Hindlimb muscle (tissue), 1 donor: Measurements from ENCODE around the gene SIPA1L3. TPM values are rescaled to one million over a fixed set of nuclear protein-coding genes. Genes with fewer than 3 reads are reported as not detected.
A peak's percentile ranks its signal among the peaks of the same experiment; 100 is the strongest.
"Not testable (repeated sequence)": the region's sequence is repeated elsewhere in the genome, so short reads cannot be mapped to it uniquely, and the experiment has no call there.

Experiments
- DNase-seq: peaks from one replicate; pipeline ENCODE4 v3.0.0-alpha.2; 2013
- polyA plus RNA-seq: library from polyadenylated mRNA; unstranded; fragments of 120-200 nt; gene quantifications from one replicate; pipeline ENCODE4 v1.2.1, GENCODE V29; 2013; ENCODE audit not compliant: insufficient read length

Gene SIPA1L3
- polyA plus RNA-seq, 1 donor = 8.8 TPM

DNA sequence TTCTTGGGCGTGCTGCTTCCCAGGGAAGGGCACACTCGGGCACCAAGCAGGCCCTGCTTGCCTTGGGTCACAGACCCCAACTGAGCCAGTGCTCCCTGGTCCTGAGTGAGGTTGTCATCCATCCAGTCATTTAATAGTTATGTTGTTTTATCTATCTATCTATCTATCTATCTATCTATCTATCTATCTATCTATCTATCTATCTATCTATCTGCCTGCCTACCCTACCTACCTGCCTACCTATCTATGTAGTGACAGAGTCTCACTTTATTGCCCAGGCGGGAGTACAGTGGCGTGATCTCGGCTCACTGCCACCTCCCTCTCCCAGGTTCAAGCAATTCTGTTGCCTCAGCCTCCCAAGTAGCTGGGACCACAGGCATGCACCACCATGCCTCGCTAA is 164.0 kb downstream of the SIPA1L3 start:
- DNase-seq = not testable (repeated sequence)

GRCh38 chr19:38071647-38072046 is 164.6 kb downstream of the SIPA1L3 start:
- no peak for DNase-seq

- DNase-seq = no peak
Measured at GRCh38 chr19:38072776-38073750, 166.1 kb downstream of the SIPA1L3 start.

DNA sequence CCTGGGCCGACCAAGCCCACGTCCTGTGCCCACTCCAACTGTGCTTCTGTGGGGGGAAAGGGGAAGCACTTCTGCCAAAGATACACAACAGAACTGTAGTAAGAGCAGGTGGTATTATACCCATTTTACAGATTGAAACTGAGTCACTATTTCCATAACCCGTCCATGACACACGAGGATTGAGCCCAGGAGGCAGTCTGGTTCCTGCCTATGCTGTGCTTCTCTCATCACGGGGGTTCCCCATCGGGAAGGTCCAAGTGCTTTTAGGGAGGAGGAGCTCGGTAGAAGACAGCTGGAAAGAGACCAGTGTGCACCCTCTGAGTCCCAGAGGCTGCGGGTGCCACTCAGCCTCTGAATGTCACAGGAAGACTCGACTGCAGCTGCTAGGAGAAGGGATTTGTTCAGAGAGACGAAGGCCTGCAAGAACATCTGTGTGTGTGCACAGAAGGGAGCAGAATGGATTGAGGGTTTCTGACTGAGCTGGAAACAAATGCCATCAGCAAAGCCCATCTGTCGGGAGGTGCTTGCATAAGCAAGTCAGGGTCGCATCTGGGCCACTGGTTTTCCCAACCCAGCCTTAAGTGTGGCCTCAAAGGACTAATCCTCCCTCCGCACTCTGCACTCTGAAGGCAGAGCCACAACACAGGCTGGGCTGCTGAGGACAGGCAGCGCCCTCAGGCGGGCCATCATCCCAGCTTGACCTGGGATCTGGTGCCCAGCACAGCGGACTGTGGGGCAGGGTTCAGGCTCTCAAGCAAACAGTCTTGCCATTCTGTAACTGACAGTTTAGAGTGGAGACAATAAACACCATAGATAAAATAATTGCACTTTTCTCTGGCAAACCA is 167.1 kb downstream of the SIPA1L3 start:
- no peak for DNase-seq

DNA sequence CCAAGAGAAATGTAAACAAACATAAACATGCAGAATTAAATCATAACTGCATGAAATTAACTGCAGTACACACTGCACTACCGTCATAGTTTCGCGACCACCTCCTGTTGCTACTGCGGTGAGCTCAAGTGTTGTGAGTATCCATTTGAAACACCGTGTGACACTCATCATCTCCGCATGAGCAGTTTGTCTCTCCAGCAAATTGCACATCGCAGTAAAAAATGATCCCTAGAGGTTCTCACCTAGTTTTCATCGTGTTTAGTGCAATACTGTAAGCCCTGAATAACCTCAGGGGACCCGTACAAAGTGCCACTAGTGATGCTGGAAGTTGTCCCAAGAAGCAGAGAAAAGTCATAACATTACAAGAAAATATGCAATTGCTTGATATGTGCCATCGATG is 169.3 kb downstream of the SIPA1L3 start:
- DNase-seq = no peak

GRCh38 chr19:38078302-38078930 is 171.4 kb downstream of the SIPA1L3 start:
- DNase-seq = no peak

DNA sequence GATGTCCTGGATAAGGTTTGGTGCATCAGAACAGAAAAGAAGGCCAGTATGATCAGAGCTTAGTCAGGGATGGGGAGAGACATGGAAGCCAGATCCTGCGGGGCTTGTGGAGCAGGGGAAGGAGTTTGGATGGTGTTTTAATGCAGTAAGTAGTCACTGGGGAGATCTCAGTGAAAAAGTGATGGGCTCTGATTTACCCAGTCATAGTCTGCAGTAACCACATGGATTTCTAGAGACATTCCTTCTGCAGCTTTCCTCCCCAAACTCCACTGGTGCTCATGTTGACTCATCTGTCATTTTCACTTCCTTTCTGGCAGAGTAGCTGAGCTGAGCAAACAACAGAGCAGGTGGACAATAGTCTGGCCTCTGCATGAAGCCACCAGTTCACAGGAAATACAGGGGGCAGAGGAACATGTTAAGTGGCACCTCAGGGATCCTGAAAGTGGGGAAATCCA is 172.9 kb downstream of the SIPA1L3 start:
- DNase-seq = no peak

DNA sequence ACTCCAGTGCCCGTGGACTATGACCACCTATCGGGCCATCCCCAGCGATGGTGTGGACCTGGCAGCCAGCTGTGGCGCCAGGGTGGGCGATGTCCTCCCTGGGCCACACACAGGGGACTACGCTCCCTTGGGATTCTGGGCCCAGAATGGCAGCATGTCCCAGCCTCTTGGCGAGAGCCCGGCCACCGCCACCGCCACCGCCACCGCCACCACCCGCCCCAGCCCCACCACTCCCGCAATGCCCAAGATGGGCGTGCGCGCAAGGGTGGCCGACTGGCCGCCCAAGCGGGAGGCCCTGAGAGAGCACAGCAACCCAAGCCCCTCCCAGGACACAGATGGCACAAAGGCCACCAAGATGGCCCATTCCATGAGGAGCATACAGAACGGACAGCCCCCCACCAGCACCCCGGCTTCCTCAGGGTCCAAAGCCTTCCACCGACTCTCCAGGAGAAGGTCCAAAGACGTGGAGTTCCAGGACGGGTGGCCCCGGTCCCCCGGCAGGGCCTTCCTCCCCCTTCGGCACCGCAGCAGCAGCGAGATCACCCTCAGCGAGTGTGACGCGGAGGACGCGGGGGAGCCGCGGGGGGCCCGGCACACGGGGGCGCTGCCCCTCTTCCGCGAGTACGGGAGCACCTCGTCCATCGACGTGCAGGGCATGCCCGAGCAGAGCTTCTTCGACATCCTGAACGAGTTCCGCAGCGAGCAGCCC is 174.7 kb downstream of the SIPA1L3 start:
- no peak for DNase-seq

- DNase-seq = no peak
Measured at GRCh38 chr19:38082256-38083118, 175.5 kb downstream of the SIPA1L3 start.

DNA sequence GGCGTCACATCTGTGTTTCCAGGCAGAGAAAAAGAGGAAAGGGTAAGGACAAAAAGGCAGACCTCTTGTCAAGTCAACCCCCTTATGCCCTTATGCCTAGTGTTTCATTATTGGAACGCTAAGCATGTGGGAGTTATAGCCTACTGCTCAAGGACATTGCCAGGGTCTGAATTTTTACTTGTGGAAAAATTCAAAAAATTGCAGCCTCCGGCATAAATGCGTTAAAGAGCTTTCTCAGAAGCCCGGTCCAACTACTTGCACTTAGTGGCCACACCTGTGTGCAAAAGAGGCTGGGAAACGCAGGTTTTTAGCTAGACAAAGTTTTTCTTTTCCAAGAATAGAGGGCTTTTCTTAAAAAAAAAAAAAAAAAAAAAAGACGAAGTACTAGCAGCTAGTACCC is 177.2 kb downstream of the SIPA1L3 start:
- no peak for DNase-seq

DNA sequence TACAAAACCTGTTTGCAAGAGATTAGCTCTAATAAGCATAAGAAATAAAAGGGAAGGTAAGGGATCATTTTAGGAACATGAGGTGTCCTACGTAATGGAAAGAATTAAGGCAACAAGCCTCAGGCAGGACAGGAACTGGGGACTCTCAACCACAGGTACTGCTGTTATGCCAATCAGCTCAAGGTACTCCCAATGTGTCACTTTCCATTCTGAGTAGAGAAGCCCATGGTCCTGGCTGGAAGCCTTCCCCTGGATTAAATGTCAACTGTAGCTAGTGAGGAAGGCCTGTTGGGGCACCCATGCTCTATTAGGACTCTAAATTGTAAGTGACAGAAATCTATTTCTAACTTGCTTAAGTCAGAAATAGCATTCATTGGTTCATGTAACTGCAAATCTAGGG is 182.4 kb downstream of the SIPA1L3 start:
- DNase-seq = no peak

- no peak for DNase-seq
Measured at GRCh38 chr19:38093154-38093553, 186.1 kb downstream of the SIPA1L3 start.

GRCh38 chr19:38093587-38093986 is 186.6 kb downstream of the SIPA1L3 start:
- DNase-seq = no peak

DNA sequence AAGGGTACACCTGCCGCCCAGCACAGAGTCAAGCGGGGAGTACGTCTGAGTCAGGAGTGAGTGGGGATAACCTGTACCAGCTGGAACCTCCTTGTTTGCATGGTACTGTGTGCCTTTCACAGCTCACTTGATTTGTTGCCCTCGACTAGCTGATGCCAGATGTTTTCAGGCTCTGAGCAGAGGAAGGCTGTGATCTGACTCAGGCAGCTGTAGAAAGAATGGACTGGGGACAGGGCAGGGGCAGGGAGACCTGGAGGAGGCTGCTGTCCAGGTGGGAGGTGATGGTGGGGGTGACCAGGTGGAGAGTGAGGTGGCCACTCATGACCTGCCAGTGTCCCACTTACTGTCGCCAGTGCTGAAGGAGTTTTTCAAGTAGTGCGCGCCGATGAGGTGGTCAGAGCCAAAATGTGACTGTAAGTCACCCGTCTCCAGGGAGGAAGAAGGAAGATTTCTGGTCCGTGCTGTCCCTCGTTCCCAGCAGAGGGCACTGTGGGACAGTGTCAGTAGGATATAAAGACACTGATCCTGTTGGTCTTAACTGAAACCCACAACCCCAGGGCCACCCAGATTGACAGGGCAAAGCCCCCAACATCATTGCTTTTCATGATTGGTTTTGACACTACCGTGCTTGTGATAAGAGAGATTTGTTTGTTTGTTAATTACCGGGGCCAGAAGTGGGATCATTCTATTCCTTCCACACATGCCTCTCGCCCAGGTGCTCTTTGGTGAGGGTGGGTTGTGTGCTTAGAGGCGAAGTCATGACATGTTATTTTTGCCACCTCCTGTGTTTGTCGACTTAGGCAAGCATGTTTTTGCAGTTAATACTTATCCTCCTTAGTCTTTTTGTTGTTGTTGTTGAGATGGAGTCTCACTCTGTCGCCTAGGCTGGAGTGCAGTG is 188.7 kb downstream of the SIPA1L3 start:
- DNase-seq = peak; percentile 60

DNA sequence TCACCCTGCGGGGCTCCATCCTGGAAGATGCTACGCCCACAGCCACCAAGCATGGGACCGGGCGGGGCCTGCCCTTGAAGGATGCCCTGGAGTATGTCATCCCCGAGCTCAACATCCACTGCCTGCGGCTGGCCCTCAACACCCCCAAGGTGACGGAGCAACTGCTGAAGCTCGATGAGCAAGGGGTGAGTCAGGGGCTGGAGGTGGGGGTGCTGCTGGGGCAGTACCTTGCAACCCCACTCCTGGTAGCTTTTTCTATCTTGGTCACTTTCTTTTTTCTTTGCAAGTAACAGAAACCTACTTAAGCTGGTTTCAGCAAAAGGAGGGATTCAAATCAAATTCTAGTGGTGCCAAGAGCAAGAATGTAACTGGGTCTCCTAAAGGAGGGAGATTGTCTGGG is 193.0 kb downstream of the SIPA1L3 start:
- no peak for DNase-seq

GRCh38 chr19:38100589-38100988 is 193.6 kb downstream of the SIPA1L3 start:
- no peak for DNase-seq

DNA sequence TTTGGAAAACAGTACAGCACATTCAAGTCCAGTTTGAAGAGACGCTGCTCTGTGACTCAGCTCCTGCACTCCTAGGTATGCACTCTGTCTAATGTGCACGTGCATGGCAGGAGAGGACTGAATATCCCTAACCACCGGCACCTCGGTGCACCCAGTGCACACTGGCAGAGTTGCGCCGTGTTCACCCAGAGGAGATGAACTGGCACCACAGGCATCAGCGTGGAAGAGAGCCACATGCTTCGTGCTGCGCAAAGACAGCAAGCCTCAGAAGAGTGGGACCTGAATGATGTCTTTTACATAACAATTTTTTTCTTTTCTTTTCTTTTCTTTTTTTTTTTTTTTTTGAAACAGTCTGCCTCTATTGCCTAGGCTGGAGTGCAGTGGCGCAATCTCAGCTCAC is 194.7 kb downstream of the SIPA1L3 start:
- no peak for DNase-seq

DNA sequence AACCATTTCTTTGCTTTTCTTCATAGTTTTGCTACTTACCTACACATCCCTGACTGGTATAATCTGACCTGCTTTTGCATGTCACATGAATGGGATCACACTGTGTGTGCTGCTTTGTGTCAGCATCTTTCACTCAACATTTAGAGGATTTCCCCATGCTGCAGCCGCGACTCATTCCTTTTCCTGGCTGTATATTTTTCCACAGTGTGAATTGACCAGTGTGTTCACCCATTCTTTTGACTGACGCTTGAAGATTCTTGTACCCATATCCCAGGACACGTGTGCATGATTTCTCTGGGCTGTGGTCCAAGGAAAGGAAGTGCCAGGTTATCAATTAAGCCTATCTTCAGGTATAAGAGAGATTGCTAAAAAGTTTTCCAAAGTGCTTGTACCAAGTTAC is 198.6 kb downstream of the SIPA1L3 start:
- DNase-seq = no peak

GRCh38 chr19:38107129-38107528 is 200.1 kb downstream of the SIPA1L3 start:
- DNase-seq = no peak

DNA sequence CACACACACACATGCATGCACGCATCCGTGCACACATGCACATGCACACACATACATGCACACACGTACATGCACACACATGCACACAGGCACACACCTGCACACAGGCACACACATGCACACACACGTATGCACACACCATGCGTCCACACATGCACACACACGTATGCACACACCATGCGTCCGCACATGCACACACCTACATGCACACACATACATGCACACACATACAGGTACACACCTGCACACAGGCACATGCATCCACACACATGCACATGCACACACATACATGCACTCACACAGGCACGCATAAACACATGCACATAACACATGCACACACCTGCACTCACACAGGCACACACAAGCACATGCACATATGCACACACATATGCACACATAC is 204.9 kb downstream of the SIPA1L3 start:
- DNase-seq = no peak
